Measurements from ENCODE around the gene EBLN1.
"Not testable (repeated sequence)": the region's sequence is repeated elsewhere in the genome, so short reads cannot be mapped to it uniquely, and the experiment has no call there.

Gene EBLN1

GRCh38 chr10:22218448-22218847, 633 bp upstream of the EBLN1 start:
- no peak for TF ChIP-seq JUND (IDR thresholded peaks at IDR 0.05; ENCODE audit: low read depth)
- DNase-seq (ENCODE audit: low read depth in 1 of 2, low spot score in 1 of 2) = peak in 1 of 2 experiments; percentile 12
- in situ Hi-C loops (cut with HindIII; ENCODE audit: low pct_unique_long_range_greater_than_20kb, low sequenced_read_pairs) = no loop called here

- in situ Hi-C loops (cut with HindIII; ENCODE audit: low pct_unique_long_range_greater_than_20kb, low sequenced_read_pairs); DNase-seq (ENCODE audit: low read depth in 1 of 2, low spot score in 1 of 2): not testable (repeated sequence)
These were observed 731 bp downstream of the EBLN1 start for GRCh38 chr10:22217084-22217483.

GRCh38 chr10:22210267-22210666, 7.5 kb downstream of the EBLN1 start:
- no peak for DNase-seq (ENCODE audit: low read depth in 1 of 2, low spot score in 1 of 2)
- no peak for TF ChIP-seq JUND (IDR thresholded peaks at IDR 0.05; ENCODE audit: low read depth)
- in situ Hi-C loops (cut with HindIII; ENCODE audit: low pct_unique_long_range_greater_than_20kb, low sequenced_read_pairs) = no loop called here

- in situ Hi-C loops (cut with HindIII; ENCODE audit: low pct_unique_long_range_greater_than_20kb, low sequenced_read_pairs) = no loop called here
- TF ChIP-seq JUND (IDR thresholded peaks at IDR 0.05; ENCODE audit: low read depth) = no peak
- DNase-seq (ENCODE audit: low read depth in 1 of 2, low spot score in 1 of 2) = no peak
These were observed 23.9 kb downstream of the EBLN1 start for GRCh38 chr10:22193945-22194344.

- TF ChIP-seq JUND (IDR thresholded peaks at IDR 0.05; ENCODE audit: low read depth) = no peak
- in situ Hi-C loops (cut with HindIII; ENCODE audit: low pct_unique_long_range_greater_than_20kb, low sequenced_read_pairs) = no loop called here
- DNase-seq (ENCODE audit: low read depth in 1 of 2, low spot score in 1 of 2) = no peak
These were observed 32.2 kb downstream of the EBLN1 start for GRCh38 chr10:22185586-22185985.

- no peak for TF ChIP-seq JUND (IDR thresholded peaks at IDR 0.05; ENCODE audit: low read depth)
- DNase-seq (ENCODE audit: low read depth in 1 of 2, low spot score in 1 of 2) = peak in 1 of 2 experiments; percentile 9
- in situ Hi-C loops (cut with HindIII; ENCODE audit: low pct_unique_long_range_greater_than_20kb, low sequenced_read_pairs) = no loop called here
These were observed 33.9 kb downstream of the EBLN1 start for GRCh38 chr10:22183771-22184461.

GRCh38 chr10:22180724-22181123, 37.1 kb downstream of the EBLN1 start:
- no peak for DNase-seq (ENCODE audit: low read depth in 1 of 2, low spot score in 1 of 2)
- in situ Hi-C loops (cut with HindIII; ENCODE audit: low pct_unique_long_range_greater_than_20kb, low sequenced_read_pairs) = no loop called here
- TF ChIP-seq JUND (IDR thresholded peaks at IDR 0.05; ENCODE audit: low read depth) = no peak

GRCh38 chr10:22174442-22174841, 43.4 kb downstream of the EBLN1 start:
- no peak for DNase-seq (ENCODE audit: low read depth in 1 of 2, low spot score in 1 of 2)
- no peak for TF ChIP-seq JUND (IDR thresholded peaks at IDR 0.05; ENCODE audit: low read depth)
- in situ Hi-C loops (cut with HindIII; ENCODE audit: low pct_unique_long_range_greater_than_20kb, low sequenced_read_pairs) = no loop called here

- TF ChIP-seq JUND (IDR thresholded peaks at IDR 0.05; ENCODE audit: low read depth) = no peak
- in situ Hi-C loops (cut with HindIII; ENCODE audit: low pct_unique_long_range_greater_than_20kb, low sequenced_read_pairs) = no loop called here
- DNase-seq (ENCODE audit: low read depth in 1 of 2, low spot score in 1 of 2) = no peak
These were observed 46.7 kb downstream of the EBLN1 start for GRCh38 chr10:22171131-22171530.

GRCh38 chr10:22170582-22170981, 47.2 kb downstream of the EBLN1 start:
- no peak for TF ChIP-seq JUND (IDR thresholded peaks at IDR 0.05; ENCODE audit: low read depth)

GRCh38 chr10:22159979-22160378, 57.8 kb downstream of the EBLN1 start:
- in situ Hi-C loops (cut with HindIII; ENCODE audit: low pct_unique_long_range_greater_than_20kb, low sequenced_read_pairs) = no loop called here
- no peak for TF ChIP-seq JUND (IDR thresholded peaks at IDR 0.05; ENCODE audit: low read depth)
- no peak for DNase-seq (ENCODE audit: low read depth in 1 of 2, low spot score in 1 of 2)

More at GRCh38 chr10:22170582-22170981, 47.2 kb downstream of the EBLN1 start:
- no peak for DNase-seq (ENCODE audit: low read depth in 1 of 2, low spot score in 1 of 2)
- in situ Hi-C loops (cut with HindIII; ENCODE audit: low pct_unique_long_range_greater_than_20kb, low sequenced_read_pairs) = no loop called here

- in situ Hi-C loops (cut with HindIII; ENCODE audit: low pct_unique_long_range_greater_than_20kb, low sequenced_read_pairs) = no loop called here
- DNase-seq (ENCODE audit: low read depth in 1 of 2, low spot score in 1 of 2) = no peak
- no peak for TF ChIP-seq JUND (IDR thresholded peaks at IDR 0.05; ENCODE audit: low read depth)
These were observed 58.6 kb downstream of the EBLN1 start for GRCh38 chr10:22159180-22159579.

All from T47D (cell line).